COR-L47 (cell line): ENCODE measurements around the gene FBXO21.
"Not testable (repeated sequence)": the region's sequence is repeated elsewhere in the genome, so short reads cannot be mapped to it uniquely, and the experiment has no call there.

Experiments
- DNase-seq: peaks from one replicate; lab custom pipeline; 2025; lab: John Stamatoyannopoulos, UW

The FBXO21 gene

GRCh38 chr12:117202033-117202432 lies 11.8 kb upstream of the FBXO21 start:
- no peak for DNase-seq

- DNase-seq = not testable (repeated sequence)
Observed at GRCh38 chr12:117199956-117200744, 9.9 kb upstream of the FBXO21 start.

- not testable (repeated sequence) for DNase-seq
Observed at GRCh38 chr12:117196334-117196733, 6.1 kb upstream of the FBXO21 start.

- DNase-seq = not testable (repeated sequence)
Observed at GRCh38 chr12:117195027-117195426, 4.8 kb upstream of the FBXO21 start.

GRCh38 chr12:117193903-117194302 lies 3.6 kb upstream of the FBXO21 start:
- no peak for DNase-seq

GRCh38 chr12:117192581-117192980 lies 2.3 kb upstream of the FBXO21 start:
- not testable (repeated sequence) for DNase-seq

- DNase-seq = no peak
Observed at GRCh38 chr12:117192057-117192456, 1.8 kb upstream of the FBXO21 start.

- peak; percentile 27 for DNase-seq
Observed at GRCh38 chr12:117189725-117190209, 503 bp downstream of the FBXO21 start.

GRCh38 chr12:117188961-117189724 lies 1.1 kb downstream of the FBXO21 start:
- no peak for DNase-seq

GRCh38 chr12:117188121-117188665 lies 2.1 kb downstream of the FBXO21 start:
- DNase-seq = no peak

- no peak for DNase-seq
Observed at GRCh38 chr12:117187421-117187820, 2.8 kb downstream of the FBXO21 start.

GRCh38 chr12:117182866-117183265 lies 7.4 kb downstream of the FBXO21 start:
- no peak for DNase-seq

GRCh38 chr12:117181468-117181843 lies 8.8 kb downstream of the FBXO21 start:
- not testable (repeated sequence) for DNase-seq

- no peak for DNase-seq
Observed at GRCh38 chr12:117180758-117181467, 9.4 kb downstream of the FBXO21 start.

- no peak for DNase-seq
Observed at GRCh38 chr12:117178745-117179144, 11.5 kb downstream of the FBXO21 start.

GRCh38 chr12:117178301-117178700 lies 12.0 kb downstream of the FBXO21 start:
- no peak for DNase-seq

- DNase-seq = no peak
Observed at GRCh38 chr12:117172168-117172567, 18.1 kb downstream of the FBXO21 start.

- no peak for DNase-seq
Observed at GRCh38 chr12:117171499-117172162, 18.6 kb downstream of the FBXO21 start.

GRCh38 chr12:117169548-117169947 lies 20.7 kb downstream of the FBXO21 start:
- no peak for DNase-seq

GRCh38 chr12:117168976-117169375 lies 21.3 kb downstream of the FBXO21 start:
- no peak for DNase-seq

- DNase-seq = no peak
Observed at GRCh38 chr12:117167769-117168168, 22.5 kb downstream of the FBXO21 start.

- no peak for DNase-seq
Observed at GRCh38 chr12:117166107-117166506, 24.2 kb downstream of the FBXO21 start.
